Erythroblast (primary cell): ENCODE results near the gene CYTH1.

ENCODE experiments used
- DNase-seq, 2 experiments: peaks; one replicate each; lab custom pipeline; 2025; lab: John Stamatoyannopoulos, UW
- GATA1 ChIP-seq: IDR thresholded peaks from 2 replicates; pipeline ENCODE4 v1.6.1; 2011; ENCODE audit warnings: low read depth, mild to moderate bottlenecking, control low read depth, low read length, moderate library complexity
- POLR2A ChIP-seq: IDR thresholded peaks from 2 replicates; pipeline ENCODE4 v1.6.1; 2011; ENCODE audit warnings: mild to moderate bottlenecking, low read length

CYTH1 gene

GRCh38 chr17:78637643-78638420, 144.2 kb downstream of the CYTH1 start:
- TF ChIP-seq GATA1: no peak
- TF ChIP-seq POLR2A: no peak
- no peak for DNase-seq

GRCh38 chr17:78637146-78637545, 144.9 kb downstream of the CYTH1 start:
- DNase-seq: no peak

GRCh38 chr17:78634154-78634553, 147.9 kb downstream of the CYTH1 start:
- TF ChIP-seq POLR2A (no peak), GATA1 (no peak)
- DNase-seq: no peak

More at GRCh38 chr17:78637146-78637545, 144.9 kb downstream of the CYTH1 start:
- TF ChIP-seq GATA1 (no peak), POLR2A (no peak)

- DNase-seq: no peak
- TF ChIP-seq POLR2A (no peak), GATA1 (no peak)
Measured at GRCh38 chr17:78629436-78629995, 152.6 kb downstream of the CYTH1 start.

- TF ChIP-seq POLR2A (no peak), GATA1 (no peak)
- DNase-seq: no peak
Measured at GRCh38 chr17:78628547-78629435, 153.3 kb downstream of the CYTH1 start.

- DNase-seq: no peak
- TF ChIP-seq POLR2A: no peak
- no peak for TF ChIP-seq GATA1
Measured at GRCh38 chr17:78624324-78625151, 157.5 kb downstream of the CYTH1 start.
